HL-60/S4 treated with retinoic acid at 250 ng/mL for 4 days and 3 days (cell line): ENCODE measurements around the gene SIL1.
"Not testable (repeated sequence)": the region's sequence is repeated elsewhere in the genome, so short reads cannot be mapped to it uniquely, and the experiment has no call there.

ENCODE experiments used
- in situ Hi-C: fragments of 300-500 bp; cut with MboI; formaldehyde crosslinking; loops from 2 replicates; pipeline ENCODE4 v1.7.0; 2022; ENCODE audit warnings: low sequenced_read_pairs

SIL1 gene

DNA sequence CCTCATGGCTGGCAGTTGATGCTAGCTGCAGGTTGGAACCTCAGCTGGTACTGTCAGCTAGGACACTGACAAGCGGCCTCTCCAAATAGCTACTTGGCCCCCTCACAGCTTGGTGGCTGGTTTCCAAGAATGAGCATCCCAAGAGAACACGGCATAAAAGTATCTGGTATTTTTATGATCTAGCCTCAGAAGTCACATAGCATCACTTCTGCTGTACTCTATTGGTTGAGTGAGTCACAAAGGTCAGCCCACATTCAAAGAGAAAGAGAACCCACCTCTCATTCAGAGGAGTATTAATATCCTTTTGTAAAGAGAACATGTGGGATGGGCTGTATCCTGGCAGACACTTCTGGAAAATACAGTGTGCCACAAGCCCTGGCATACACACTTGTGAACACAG, 6.0 kb upstream of the SIL1 start:
- in situ Hi-C loops: no loop called here

DNA sequence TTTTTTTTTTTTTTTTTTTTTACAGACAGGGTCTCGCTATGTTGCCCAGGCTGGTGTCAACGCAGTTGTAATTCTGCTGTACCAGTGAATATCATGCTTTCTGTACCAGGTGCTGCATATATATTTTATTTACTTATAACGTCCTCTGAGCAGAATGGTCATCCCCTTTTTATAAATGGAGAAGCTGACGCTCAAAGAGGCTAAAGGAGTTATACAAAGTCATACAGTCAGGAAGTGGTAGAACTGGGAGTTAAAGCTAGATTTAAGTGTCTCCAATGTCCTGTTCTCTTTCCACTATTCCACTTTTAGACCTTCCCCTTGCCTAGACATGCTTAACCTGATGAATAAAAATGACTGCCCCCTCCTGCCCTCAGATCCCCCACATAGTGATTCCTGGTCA, 1.2 kb upstream of the SIL1 start:
- in situ Hi-C loops: no loop called here

DNA sequence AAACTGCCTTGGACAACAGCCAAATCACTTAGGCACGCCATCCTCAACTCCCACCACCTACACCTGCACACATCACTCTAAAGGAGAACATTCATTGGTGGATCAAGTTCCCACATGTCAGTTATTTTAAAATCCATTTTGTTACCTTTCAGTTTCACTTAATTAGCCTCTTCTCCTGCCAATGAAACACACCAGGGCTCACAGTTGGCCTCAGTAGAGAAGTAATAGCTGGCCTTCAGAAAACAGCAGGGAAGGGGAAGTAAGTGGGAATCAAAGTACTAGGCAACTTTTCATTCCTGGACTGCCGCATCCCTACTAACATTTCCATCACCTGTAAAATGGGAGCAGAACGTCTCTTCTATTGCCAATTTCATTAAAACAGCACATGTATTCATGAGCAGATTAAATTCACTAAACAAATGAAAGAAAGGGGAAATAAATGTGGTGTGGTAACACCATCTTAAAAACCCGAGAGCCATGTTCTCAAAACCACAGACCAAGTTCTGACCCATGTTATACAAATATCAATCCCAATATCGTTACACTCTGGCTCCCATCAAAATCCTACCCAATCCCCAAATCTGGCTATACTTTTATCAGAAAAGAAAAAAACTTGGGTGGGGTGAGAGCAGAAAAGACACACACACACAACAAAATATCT, 1.7 kb downstream of the SIL1 start:
- in situ Hi-C loops: no loop called here

DNA sequence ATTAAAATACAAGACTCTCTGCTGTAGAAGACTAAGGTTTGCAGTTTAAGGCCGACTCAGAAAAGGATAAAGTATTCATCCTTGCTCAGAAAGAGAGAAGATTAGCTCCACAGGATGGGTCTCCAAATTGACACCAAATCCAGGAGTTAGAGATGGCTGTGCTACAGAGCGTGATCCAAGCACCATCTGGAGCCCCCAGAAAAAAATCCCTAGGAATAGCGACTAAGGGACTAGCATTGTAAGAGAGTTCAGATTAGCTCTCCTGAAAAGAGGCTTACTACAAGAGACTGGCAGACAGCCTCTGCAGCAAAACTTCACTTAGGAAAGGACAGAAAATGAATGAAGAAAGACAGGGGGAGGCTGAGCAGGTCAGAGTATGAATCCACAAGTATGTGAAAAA, 3.7 kb downstream of the SIL1 start:
- in situ Hi-C loops: no loop called here

DNA sequence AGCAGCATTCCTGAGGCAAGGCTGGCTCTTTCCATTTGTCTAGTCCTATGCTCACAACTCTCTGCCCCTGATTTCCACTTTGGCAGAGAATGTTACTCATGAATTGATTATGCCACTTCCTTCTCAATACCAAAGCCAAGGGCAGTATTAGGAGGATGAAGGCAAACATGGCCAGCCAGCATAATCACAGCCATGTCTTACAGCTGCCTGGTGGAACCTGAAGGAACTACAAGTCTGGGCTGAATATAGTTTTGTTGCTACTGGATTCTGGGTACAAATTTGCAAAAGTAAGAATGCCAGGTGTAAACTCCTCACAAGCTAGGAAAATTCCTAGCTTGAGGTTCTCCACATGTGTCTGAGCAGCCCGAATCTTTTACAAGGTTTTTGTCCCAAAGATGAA, 4.2 kb downstream of the SIL1 start:
- in situ Hi-C loops: no loop called here

DNA sequence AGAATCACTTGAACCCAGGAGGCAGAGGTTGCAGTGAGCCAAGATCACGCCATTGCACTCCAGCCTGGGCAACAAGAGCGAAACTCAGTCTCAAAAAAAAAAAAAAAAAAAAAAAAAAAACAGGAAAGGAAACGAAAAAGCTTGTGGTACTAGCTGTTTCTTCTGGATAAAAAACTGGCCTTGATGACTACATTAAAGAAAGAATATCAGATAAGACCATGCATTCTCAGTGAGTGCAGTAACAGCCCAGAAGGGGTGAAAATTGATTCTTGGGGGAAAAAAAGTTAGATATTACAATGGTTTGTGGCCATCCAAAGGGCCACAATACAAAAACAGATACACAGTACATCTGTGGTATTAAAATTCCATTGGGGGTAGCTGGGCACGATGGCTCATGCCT, 5.3 kb downstream of the SIL1 start:
- in situ Hi-C loops: not testable (repeated sequence)

DNA sequence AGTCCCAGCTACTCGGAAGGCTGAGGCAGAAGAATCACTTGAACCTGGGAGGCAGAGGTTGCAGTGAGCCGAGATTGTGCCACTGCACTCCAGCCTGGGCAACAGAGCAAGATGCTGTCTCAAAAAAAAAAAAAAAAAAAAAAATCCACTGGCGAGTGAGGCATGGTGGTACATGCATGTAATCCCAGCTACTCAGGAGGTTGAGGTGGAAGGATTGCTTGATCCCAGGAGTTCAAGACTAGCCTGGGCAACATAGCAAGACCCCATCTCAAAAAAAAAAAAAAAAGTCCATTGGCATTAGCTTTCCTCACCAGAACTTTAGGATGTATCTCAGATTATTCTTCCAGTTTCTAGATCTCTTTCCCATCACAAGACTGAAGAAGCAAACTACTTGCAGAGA, 6.2 kb downstream of the SIL1 start:
- in situ Hi-C loops: not testable (repeated sequence)

DNA sequence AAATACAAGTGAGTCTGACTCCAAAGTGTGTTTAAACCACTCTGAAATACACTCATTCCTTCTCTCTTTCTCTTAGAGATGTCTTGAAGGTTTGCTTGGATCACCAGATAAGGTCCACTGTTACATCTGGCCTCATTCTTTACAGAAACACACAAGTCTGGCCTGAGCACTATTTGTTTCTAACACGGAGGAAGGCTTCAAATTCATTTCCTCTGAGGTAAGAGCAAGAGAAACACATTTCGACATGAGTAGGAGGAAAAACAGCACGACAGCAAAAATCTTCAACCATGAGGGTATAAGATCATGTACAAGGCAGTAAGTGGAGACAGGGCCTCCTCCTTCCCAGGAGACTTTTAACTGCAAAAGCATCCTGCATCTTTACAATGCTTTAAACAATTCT, 8.0 kb downstream of the SIL1 start:
- in situ Hi-C loops: no loop called here

DNA sequence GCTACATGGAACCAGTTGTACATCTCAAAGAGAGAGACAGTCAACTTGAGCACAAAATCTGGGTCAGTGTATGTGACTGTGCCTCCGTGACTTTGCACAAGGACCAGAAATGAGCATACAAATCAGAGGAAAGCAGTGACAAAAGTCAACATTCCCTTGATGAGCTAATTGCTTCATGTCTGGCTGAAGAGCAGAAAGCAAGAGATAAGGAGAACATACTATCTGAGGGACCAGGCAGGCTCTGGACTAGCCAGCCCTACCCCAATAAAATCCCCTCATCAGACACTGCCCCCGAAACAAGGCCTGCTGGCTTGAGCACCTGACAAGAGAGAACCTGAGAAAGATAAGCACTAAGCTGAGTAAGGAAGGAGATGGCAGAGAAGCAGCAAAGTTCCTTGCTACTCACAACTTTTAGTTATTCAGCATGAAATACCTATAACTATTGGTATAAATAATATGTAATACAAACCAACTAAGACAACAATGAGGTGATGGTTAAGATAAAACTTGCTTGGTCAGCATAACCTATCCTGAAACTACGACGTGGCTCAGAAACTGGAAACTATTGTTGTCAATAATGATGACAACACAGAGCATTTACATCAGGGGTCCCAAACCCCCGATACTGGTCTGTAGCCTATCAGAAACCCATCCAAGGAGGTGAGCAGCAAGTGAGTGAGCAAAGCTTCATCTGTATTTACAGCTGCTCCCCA, 9.5 kb downstream of the SIL1 start:
- in situ Hi-C loops: no loop called here

DNA sequence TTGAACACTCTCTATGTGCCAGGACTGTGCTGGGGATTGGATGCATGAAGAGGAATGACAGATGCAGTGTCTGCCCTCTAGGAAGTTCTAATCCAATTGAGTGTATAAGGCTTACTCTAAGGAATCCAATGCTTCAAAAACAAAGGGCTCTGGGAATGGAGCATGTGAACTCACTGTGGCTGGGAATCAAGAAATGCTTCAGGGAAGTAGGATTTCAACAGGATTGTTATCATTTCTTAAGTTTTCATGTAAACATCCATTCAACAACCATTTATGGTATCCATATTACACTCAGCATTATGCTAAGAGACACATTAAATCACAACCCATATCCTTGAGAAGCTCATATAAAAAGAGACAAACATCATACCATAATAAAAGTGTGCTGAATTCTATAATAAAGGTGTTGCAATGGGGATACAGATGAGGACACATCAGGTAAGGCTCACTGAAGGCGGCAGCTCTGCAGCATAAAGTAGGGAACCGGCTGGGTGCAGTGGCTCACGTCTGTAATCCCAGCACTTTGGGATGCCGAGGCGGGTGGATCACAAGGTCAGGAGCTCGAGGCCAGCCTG, 11.3 kb downstream of the SIL1 start:
- in situ Hi-C loops: no loop called here

DNA sequence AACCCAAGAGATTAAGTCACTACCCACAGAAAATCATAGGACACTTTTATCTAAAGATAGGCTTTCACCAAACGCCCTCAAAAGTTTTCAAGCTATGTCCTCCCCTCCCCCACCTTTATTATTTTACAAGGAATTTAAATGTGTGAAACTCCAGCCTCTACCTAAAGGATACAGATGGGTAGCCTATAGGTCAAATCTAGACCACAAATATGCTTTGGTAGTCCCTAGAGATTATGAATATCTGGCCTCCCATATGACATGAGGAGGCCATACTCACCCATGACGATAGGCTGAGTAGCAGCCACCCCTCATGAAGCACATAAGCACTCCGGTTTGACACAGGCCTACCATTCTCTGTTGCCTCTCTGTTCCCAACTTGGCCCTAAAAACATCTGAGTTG, 11.9 kb downstream of the SIL1 start:
- in situ Hi-C loops: no loop called here

DNA sequence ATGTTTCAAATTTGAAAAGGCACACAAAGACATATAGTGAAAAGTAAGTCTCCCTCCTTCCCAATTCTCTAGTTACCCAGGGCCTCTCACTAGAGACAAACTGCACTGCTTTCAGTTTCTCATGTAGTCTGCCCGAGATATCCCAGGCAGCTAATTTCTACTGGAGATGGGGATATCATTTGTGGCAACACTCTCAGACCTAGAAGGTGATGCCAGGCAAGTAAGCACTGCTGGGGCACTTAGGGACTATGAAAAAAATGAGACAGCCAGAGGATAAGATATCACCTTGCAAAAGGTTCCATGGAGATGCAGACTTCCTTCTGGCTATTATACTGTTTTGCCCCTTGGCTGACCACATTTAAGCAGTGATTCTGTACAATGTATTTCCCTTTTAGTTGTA, 12.6 kb downstream of the SIL1 start:
- in situ Hi-C loops: no loop called here

DNA sequence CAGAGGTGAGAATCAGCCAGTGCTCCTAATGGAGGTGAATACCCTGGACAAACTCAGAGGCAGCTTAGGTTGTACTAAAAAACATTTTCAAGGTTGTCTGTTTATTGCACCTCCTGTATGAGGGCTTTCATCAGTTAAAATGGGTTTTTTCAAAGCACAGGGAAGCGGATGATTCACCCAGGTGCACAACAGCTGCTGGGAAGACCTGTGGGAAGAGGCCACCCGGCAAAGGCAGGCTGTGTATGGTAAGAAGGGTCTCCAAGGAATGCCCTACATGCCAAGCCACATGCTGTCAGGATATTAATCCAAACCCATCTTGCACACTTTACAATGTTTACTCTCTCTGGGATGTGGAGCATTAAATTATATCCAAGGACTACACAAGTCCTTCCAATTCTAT, 14.7 kb downstream of the SIL1 start:
- in situ Hi-C loops: no loop called here

DNA sequence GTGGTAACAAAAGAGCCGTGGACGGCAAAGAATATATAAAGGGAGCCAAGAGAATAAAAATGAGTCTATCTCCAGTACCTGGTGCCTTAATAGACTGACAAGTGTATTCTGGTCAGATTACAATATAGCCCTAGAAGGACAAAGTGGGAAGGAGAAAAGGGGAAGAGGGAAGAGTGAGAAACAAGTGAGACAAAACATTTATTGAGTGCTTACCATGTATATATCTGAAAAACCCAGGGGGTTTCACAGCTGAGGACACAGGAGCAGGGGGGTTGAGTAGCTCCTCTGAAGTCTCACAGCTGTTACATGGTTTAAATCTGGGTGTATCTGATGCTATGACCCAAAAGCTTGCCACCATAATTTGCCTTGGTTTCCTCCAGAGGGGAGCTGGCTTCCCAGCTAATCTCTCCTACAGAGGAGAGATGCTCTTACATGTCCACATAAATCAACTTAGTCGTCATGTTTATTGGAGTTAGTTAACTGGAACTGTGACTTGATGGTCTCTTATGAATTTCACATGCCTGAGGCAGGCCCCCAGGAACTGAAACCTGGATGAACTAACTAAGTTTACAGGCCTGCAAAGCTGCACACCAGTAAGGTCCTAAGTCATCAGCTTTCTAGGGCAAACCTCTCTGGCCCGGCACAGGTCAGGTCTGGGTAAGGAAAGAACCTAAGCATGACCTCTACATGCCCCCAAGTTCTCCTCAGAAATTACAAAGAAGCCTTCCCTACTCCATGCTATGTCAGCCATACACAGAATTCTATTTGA, 15.5 kb downstream of the SIL1 start:
- in situ Hi-C loops: no loop called here

DNA sequence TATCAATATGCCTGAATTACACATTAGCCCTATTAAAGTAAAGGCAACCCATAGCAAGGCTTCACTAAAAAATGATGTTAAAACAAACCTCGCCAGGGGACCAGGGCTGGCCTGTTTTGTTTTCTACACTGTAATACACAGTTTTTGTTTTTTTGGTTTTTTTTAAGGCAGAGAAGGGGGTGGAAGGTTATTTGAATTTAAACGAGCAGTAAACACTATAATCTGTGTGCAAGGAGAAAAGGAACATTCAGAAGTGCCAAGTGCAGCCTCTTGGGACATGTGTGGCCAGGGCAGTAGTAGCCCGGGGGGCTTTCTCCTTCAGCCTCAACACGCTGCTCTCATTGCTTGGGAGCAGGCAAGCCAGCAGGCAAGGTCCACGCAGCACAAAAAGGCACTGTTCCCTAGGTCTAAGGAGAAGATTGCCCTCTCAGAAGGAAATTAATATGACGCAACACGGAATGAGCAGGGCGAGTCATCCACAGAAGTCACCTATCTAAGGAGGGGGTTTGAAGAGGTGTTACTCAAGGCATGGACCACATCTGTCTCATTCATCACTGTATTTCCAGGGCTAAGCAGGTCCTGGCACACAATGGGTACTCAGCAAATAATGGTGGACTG, 16.2 kb downstream of the SIL1 start:
- in situ Hi-C loops: no loop called here

DNA sequence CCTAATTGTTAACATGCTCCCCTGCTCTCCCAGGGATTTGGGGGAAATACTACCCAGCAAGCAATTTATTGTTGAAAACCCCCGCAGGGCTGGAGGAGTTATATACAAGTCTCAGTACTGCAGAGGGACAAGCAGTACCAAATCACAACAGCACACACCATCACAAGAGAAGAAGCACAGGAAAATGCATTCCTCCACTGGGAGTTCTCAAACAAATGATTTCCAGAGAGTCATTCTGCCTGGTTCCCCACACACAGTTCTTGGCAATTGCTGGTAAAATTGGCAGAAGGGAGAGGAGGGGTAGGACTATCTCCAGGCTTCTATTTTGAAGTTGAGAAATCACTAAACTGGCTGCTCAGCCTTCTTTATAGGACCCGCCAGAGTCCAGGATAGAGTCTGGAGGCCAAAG, 16.8 kb downstream of the SIL1 start:
- in situ Hi-C loops: no loop called here

DNA sequence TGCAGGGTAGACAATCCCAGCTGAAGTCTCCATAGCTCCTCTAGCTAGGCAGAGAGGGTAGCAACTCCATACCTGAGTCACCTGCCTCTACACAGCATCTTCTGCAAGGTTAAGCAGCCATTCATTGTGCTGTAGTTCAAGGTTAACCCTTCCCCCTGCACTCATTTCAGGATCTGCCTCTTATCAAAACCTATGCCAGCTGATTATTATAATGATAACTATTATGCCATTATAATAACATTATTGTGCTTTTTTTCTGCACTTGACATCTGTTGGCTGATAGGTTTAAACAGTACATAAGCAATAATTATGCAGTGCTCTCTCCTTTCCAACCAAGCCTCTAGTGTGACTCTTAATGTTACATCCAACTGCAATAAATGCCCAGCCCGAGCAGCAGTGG, 17.3 kb downstream of the SIL1 start:
- in situ Hi-C loops: no loop called here

DNA sequence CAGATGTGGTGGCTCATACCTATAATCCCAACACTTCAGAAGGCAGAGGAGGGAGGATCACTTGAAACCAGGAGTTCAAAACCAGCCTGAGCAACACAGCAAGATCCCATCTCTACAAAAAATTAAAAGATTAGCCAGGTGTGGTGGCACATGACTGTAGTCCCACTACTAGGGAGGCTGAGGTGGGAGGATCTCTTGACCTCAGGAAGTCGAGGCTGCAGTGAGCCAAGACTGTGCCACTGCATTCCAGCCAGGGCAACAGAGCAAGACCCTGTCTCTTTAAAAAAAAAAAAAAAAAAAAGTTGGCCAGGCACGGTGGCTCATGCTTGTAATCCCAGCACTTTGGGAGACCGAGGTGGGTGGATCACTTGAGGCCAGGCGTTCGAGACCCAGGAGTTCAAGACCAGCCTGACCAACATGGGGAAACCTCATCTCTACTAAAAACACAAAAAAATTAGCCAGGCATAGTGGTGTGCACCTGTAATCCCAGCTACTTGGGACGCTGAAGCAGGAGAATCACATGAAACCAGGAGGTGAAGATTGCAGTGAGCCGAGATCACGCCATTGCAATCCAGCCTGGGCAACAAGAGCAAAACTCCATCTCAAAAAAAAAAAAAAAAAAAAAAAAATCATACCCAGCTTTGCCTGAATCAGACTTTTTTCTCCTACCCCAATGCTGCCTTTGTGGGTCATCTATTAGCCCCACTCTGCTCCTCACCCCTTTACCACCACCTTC, 18.2 kb downstream of the SIL1 start:
- in situ Hi-C loops: not testable (repeated sequence)

DNA sequence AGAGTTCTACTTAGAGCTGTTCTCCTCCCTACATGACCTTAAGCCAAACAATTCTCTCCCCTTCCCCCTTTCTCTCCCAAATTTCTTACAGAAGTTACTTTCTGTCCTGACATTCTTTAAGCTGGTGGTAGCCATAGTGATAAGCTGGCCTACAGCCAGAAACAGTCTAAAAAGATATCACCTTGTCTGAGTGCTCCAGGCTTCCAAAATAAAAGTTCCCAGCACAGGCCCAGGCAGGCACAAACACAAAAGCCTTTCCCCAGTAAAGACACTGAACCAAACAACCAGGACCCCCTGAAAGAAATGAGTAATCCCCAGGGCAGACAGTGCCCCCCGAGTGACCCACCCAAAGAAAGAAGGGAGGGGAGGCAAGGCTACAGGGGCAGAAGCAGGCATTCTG, 19.2 kb downstream of the SIL1 start:
- in situ Hi-C loops: no loop called here

DNA sequence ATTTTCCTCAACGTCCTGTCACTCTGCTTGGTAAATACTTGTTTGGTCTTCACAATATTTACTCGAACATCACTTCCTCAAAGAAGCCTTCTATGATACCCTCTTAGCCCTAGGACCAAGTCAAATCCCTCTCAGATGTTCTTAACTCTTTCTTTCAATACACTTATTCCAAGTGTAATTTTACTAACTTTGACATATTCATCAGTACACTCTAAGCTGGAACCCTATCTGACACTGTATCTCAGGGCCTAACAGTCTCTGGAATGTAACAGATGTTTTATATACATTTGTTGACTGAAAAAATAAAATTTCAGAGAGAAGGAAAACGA, 19.6 kb downstream of the SIL1 start:
- in situ Hi-C loops: no loop called here
